K562 (cell line): ENCODE measurements around the gene SAMM50. TPM values are rescaled to one million over a fixed set of nuclear protein-coding genes. Genes with fewer than 3 reads are reported as not detected.

Source experiments
- ATAC-seq: fragments of 200-7000 bp; cut with Tn5 transposase; 3 replicates; pipeline ENCODE4 v1.9.1; 2020; ENCODE audit warnings: moderate library complexity
- BruUV-seq: library from RNA; stranded (reverse); fragments of 400-500 nt; replicated peaks from 2 replicates; lab custom pipeline; 2021; lab: Mats Ljungman, UMichigan
- CTCF ChIA-PET: fragments of 300-600 bp; formaldehyde crosslinking; extraction: SDS; loops from one replicate; lab custom pipeline; 2021; ENCODE audit warnings: low intra/inter-chr PET ratio; lab: Yijun Ruan, JAX
- POLR2A ChIA-PET: fragments of 300-600, 350-650 bp; sonication (Branson Sonifier 250); formaldehyde crosslinking; extraction: SDS; loops from one replicate; lab custom pipeline; 2021; ENCODE audit warnings: antibody characterized with exemption, inconsistent platforms; lab: Yijun Ruan, JAX
- DNase-seq, 4 experiments: peaks; one replicate each; pipeline versions ENCODE4 v3.0.0 to v3.0.0-alpha.2; 2011 to 2018; ENCODE audit warnings: low spot score in 3 of 4, mixed read lengths in 3 of 4; ENCODE audit errors: extremely low read depth in 1 of 4
- FAIRE-seq: peaks from 2 replicates; lab custom pipeline; 2011; peaks lifted over from hg19 to GRCh38; lab: Jason Lieb, UNC
- H2AFZ ChIP-seq: 2 replicates; pipeline ENCODE4 v1.6.0; 2011; ENCODE audit warnings: low read depth, low read length, control low read depth, inconsistent platforms
- H3K27ac ChIP-seq: fragments of 200-600 bp; 3 replicates; pipeline ENCODE4 v1.8.0; 2011; ENCODE audit warnings: low read depth, mild to moderate bottlenecking, control low read depth, inconsistent platforms, low read length, moderate library complexity, mixed read lengths; ENCODE audit errors: extremely low read depth
- H3K27me3 ChIP-seq, 2 experiments: fragments of 300-600 bp in 1 of 2; 2 replicates in 1 of 2; 3 replicates in 1 of 2; pipeline versions ENCODE4 v1.6.0 to v1.8.0; 2011; ENCODE audit warnings: inconsistent platforms in 2 of 2, low read length in 2 of 2, mild to moderate bottlenecking in 1 of 2, mixed read lengths in 1 of 2, moderate library complexity in 1 of 2; ENCODE audit not compliant: control insufficient read depth in 2 of 2, insufficient read depth in 2 of 2
- H3K36me3 ChIP-seq: fragments of 300-600 bp; 3 replicates; pipeline ENCODE4 v1.8.0; 2011; ENCODE audit warnings: mild to moderate bottlenecking, low read length, inconsistent platforms; ENCODE audit not compliant: control insufficient read depth, insufficient read depth
- H3K4me1 ChIP-seq, 2 experiments: fragments of 200-600 bp in 1 of 2; replicated peaks in 1 of 2; 2 replicates in 1 of 2; 3 replicates in 1 of 2; pipeline versions ENCODE4 v1.5.1 to v1.8.0; 2011; ENCODE audit warnings: inconsistent platforms in 2 of 2, low read length in 2 of 2, mild to moderate bottlenecking in 1 of 2, mixed read lengths in 1 of 2, moderate library complexity in 1 of 2; ENCODE audit not compliant: control insufficient read depth in 2 of 2, insufficient read depth in 2 of 2
- H3K4me2 ChIP-seq: 2 replicates; pipeline ENCODE4 v1.6.1; 2011; ENCODE audit warnings: low read length, control low read depth, inconsistent platforms, mixed read lengths; ENCODE audit not compliant: insufficient read depth
- H3K4me3 ChIP-seq: fragments of 200-600 bp; sonication (generic), shearing (Covaris generic); 2 replicates; pipeline ENCODE4 v1.5.1; 2016; ENCODE audit warnings: control low read depth, inconsistent platforms
- H3K79me2 ChIP-seq: fragments of 200-600 bp; 3 replicates; pipeline ENCODE4 v1.8.0; 2011; ENCODE audit warnings: low read length, inconsistent platforms; ENCODE audit not compliant: control insufficient read depth, insufficient read depth
- H3K9ac ChIP-seq, 2 experiments: 2 replicates each; pipeline versions ENCODE4 v1.6.0 to v1.6.1; 2011; ENCODE audit warnings: low read depth in 2 of 2, low read length in 2 of 2, control low read depth in 1 of 2, inconsistent platforms in 1 of 2, mild to moderate bottlenecking in 1 of 2, mixed read lengths in 1 of 2; ENCODE audit not compliant: insufficient read depth in 1 of 2
- H3K9me1 ChIP-seq: one replicate; pipeline ENCODE4 v1.6.0; 2011; ENCODE audit warnings: inconsistent platforms, mild to moderate bottlenecking, low read length, moderate library complexity; ENCODE audit not compliant: control insufficient read depth, insufficient read depth
- H3K9me3 ChIP-seq: replicated peaks from 2 replicates; pipeline ENCODE4 v1.5.1; 2011; ENCODE audit warnings: low read depth, low read length, inconsistent platforms; ENCODE audit not compliant: control insufficient read depth, insufficient read depth
- H4K20me1 ChIP-seq: replicated peaks from 2 replicates; pipeline ENCODE4 v1.6.1; 2011; ENCODE audit warnings: low read length, inconsistent platforms, mixed read lengths; ENCODE audit not compliant: control insufficient read depth, insufficient read depth
- FOXP4 ChIP-seq: sonication (generic); formaldehyde crosslinking; IDR thresholded peaks from 2 replicates; pipeline ENCODE4 v1.8.0; 2022; ENCODE audit warnings: mild to moderate bottlenecking, missing genetic modification reagents, borderline replicate concordance
- L3MBTL2 ChIP-seq: fragments of 450-650 bp; IDR thresholded peaks from 2 replicates; pipeline ENCODE4 v1.6.1; 2016; ENCODE audit warnings: mild to moderate bottlenecking, moderate library complexity
- NONO ChIP-seq, 2 experiments: fragments of 200-400 bp in 1 of 2; fragments of 450-650 bp in 1 of 2; formaldehyde crosslinking in 1 of 2; IDR thresholded peaks; 2 replicates each; pipeline ENCODE4 v1.6.1; 2017; ENCODE audit warnings: low read depth in 2 of 2, mild to moderate bottlenecking in 2 of 2, moderate library complexity in 2 of 2, low read length in 1 of 2
- POLR2G ChIP-seq: fragments of 200-400 bp; formaldehyde crosslinking; IDR thresholded peaks from 2 replicates; pipeline ENCODE4 v1.6.1; 2017; ENCODE audit warnings: low read depth, mild to moderate bottlenecking, antibody characterized with exemption, low read length, moderate library complexity
- RERE ChIP-seq: sonication (generic); formaldehyde crosslinking; IDR thresholded peaks from 2 replicates; pipeline ENCODE4 v1.8.0; 2023; ENCODE audit warnings: missing genetic modification reagents, mild to moderate bottlenecking, borderline replicate concordance
- TRIM28 ChIP-seq: fragments of 450-650 bp; IDR thresholded peaks from 2 replicates; pipeline ENCODE4 v1.6.1; 2017
- UBTF ChIP-seq, 2 experiments: IDR thresholded peaks; 2 replicates each; pipeline ENCODE4 v1.6.1; 2012; ENCODE audit warnings: improper control_type of control experiment in 2 of 2, low read depth in 2 of 2, low read length in 2 of 2, borderline replicate concordance in 1 of 2
- ZBTB9 ChIP-seq: fragments of 450-650 bp; formaldehyde crosslinking; IDR thresholded peaks from 2 replicates; pipeline ENCODE4 v1.4.0; 2020; ENCODE audit warnings: mild to moderate bottlenecking, moderate library complexity
- WGBS: fragments of 100-300 bp; shearing (Covaris generic); methylation state at CpG from one replicate; pipeline ENCODE4 v1.1.6; 2016; ENCODE audit warnings: low coverage, mixed read lengths; ENCODE audit not compliant: insufficient coverage; ENCODE audit errors: missing lambda C conversion rate; 5-methylcytosine and 5-hydroxymethylcytosine counted together
- in situ Hi-C: fragments of 300-500 bp; cut with MboI; formaldehyde crosslinking; loops from 4 replicates; pipeline ENCODE4 v1.15.0; 2018; ENCODE audit warnings: inconsistent platforms, mixed read lengths
- intact Hi-C: fragments of 100-400 bp; cut with micrococcal nuclease; formaldehyde crosslinking; loops from 2 replicates; pipeline ENCODE4 v1.14.2; 2022
- polyA plus RNA-seq, 8 experiments: library from polyadenylated mRNA; depleted of rRNA in 4 of 8; stranded (reverse) in 5 of 8; unstranded in 3 of 8; fragments of >200 nt; fragmentation: Nextera tagmentation in 2 of 8; fragmentation: Illumina TruSeq in 1 of 8; extraction: Ambion mirVana in 2 of 8; extraction: Trizol in 1 of 8; gene quantifications; 2 replicates each; pipeline versions ENCODE4 v1.2.1 to v1.2.3, GENCODE V29; 2011 to 2014; ENCODE audit warnings: inconsistent platforms in 1 of 8, missing spikeins in 1 of 8
- total RNA-seq, 7 experiments: library from RNA; depleted of rRNA in 6 of 7; stranded (reverse); fragments of >200 nt in 6 of 7; fragmentation: Illumina TruSeq in 2 of 7; extraction: Trizol in 2 of 7; gene quantifications; 2 replicates each; pipeline versions ENCODE4 v1.2.1 to v1.2.3, GENCODE V29; 2011 to 2021; ENCODE audit warnings: low replicate concordance in 1 of 7

SAMM50 gene
- total and polyA plus RNA-seq, 9 of the 15 experiments (the other 6 are each of a cell fraction or from before 2014, with no cell fraction given): 14.6 to 49.3 (median 38.1) TPM

GRCh38 chr22:44024288-44024921 is 69.2 kb downstream of the SAMM50 start, which contains the start of gene PARVB:
TSS of gene PARVB (plus strand) at chr22:44024302. CDS start at chr22:44024340, 38 bp downstream.
- peak within 1 kb of the TSS; percentile 85 for H2AFZ ChIP-seq
- peak within 1 kb of the TSS; percentile 87 for H3K27ac ChIP-seq
- H3K27me3 ChIP-seq: no peaks in the 10 kb centered on the region
- H3K4me2 ChIP-seq: peak within 1 kb of the TSS; percentile 89
- DNase-seq (peak in 3 of 4 experiments; percentile 23 to 70 (median 33)), ATAC-seq (peak; percentile 47), FAIRE-seq (no peak)
- CTCF ChIA-PET: no interaction called here
- 0% methylated on average over 6 of the region's 83 CpGs for WGBS
- H3K4me1 ChIP-seq: peaks cover 28 to 51% of the 10 kb centered on the region in 2 experiments
- POLR2A ChIA-PET: interaction anchor here (0.6 to 0.7 kb wide), 3 partner anchors 31 to 697 kb away, joined by 3 read pairs; no protein-coding TSS in a partner anchor
- H3K4me3 ChIP-seq: peak within 1 kb of the TSS; percentile 69
- intact Hi-C loops (no loop called here), in situ Hi-C loops (no loop called here)
- no TSS peak for BruUV-seq
- no peaks in the 10 kb centered on the region for H4K20me1 ChIP-seq
- H3K36me3 ChIP-seq: 0 out of 3 replicates have a peak, but pooled peaks cover 4% of the 10 kb centered on the region
- H3K79me2 ChIP-seq: peaks cover 77% of the 10 kb centered on the region
- H3K9me3 ChIP-seq: no peaks in the 10 kb centered on the region
- peaks cover 6% of the 10 kb centered on the region for H3K9me1 ChIP-seq
- H3K9ac ChIP-seq: peak within 1 kb of the TSS; percentile 87 to 98
- no peak for TF ChIP-seq TRIM28
- TF ChIP-seq POLR2G: peak; percentile 83
- 0 out of 2 replicates have a peak, but pooled peaks have one; percentile 8 for TF ChIP-seq L3MBTL2
- TF ChIP-seq FOXP4 (CRISPR knock-in tag): no peak
- no peak for TF ChIP-seq ZBTB9 (CRISPR knock-in tag)
- no peak for TF ChIP-seq RERE
- peak in 1 of 2 experiments; percentile 44; a peak in 1 of 4 replicates for TF ChIP-seq NONO (IDR thresholded peaks at IDR 0.05; ENCODE audit: low read depth in 2 of 2, low read length in 1 of 2)
- TF ChIP-seq UBTF (IDR thresholded peaks at IDR 0.05; ENCODE audit: borderline replicate concordance in 1 of 2, low read depth in 2 of 2, low read length in 2 of 2): peak in 1 of 2 experiments; percentile 6; a peak in 1 of 4 replicates
